Motor neuron (in vitro differentiated cells): ENCODE results near the gene SLC24A4. TPM values are rescaled to one million over a fixed set of nuclear protein-coding genes. Genes with fewer than 3 reads are reported as not detected.
"Not testable (repeated sequence)": the region's sequence is repeated elsewhere in the genome, so short reads cannot be mapped to it uniquely, and the experiment has no call there.

Experiments used
- ATAC-seq, 8 experiments: fragments of 200-7000 bp; cut with Tn5 transposase; replicated peaks in 6 of 8; 2 replicates each; pipeline ENCODE4 v1.8.0; 2021; ENCODE audit warnings: mild to moderate bottlenecking in 8 of 8, moderate library complexity in 8 of 8
- H3K27ac ChIP-seq, 2 donors: fragments of 250-450 bp; sonication (Bioruptor Pico); 2 replicates each; pipeline ENCODE4 v1.9.0; 2021; ENCODE audit warnings: antibody characterized with exemption in 2 of 2, mild to moderate bottlenecking in 2 of 2, moderate library complexity in 1 of 2
- H3K4me1 ChIP-seq, 2 donors: fragments of 250-450 bp; sonication (Bioruptor Pico); replicated peaks in 1 of 2; 2 replicates each; pipeline ENCODE4 v1.6.1; 2021; ENCODE audit warnings: antibody characterized with exemption in 2 of 2, mild to moderate bottlenecking in 2 of 2, moderate library complexity in 1 of 2
- H3K4me3 ChIP-seq, 5 donors: fragments of 250-450 bp; sonication (Bioruptor Pico); 2 replicates each; pipeline ENCODE4 v1.9.0; 2021; ENCODE audit warnings: antibody characterized with exemption in 5 of 5, mild to moderate bottlenecking in 5 of 5, moderate library complexity in 4 of 5
- WGBS, 10 experiments: fragments of 450-650 bp; shearing (Covaris generic); methylation state at CpG; one replicate each; pipeline ENCODE4 v1.0.0; 2022; 5-methylcytosine and 5-hydroxymethylcytosine counted together
- in situ Hi-C, 9 experiments: fragments of 400-800 bp; cut with MboI; loops; one replicate each; pipeline ENCODE4 v1.15.0; 2021; ENCODE audit warnings: low sequenced_read_pairs in 9 of 9, low pct_unique_long_range_greater_than_20kb in 2 of 9; ENCODE audit not compliant: unreplicated experiment in 9 of 9
- total RNA-seq, 8 experiments: library from RNA; unstranded; fragments of 300-600 nt; gene quantifications; 2 replicates each; pipeline versions ENCODE4 v1.2.3 to v1.2.4, GENCODE V29; 2022

Gene SLC24A4
- total RNA-seq, 8 experiments from 2014 or later = under 0.01 to 0.66 (median 0.20) TPM; not detected in 1

GRCh38 chr14:92524602-92525185, 201.7 kb downstream of the SLC24A4 start:
- WGBS, 10 experiments = 80 to 100% (median 90%) methylated on average over 1 to 4 of the region's 10 CpGs; no CpG with 5 or more reads in 7 of the 10 experiments
- no peak overlapping the region for H3K27ac ChIP-seq
- peaks cover 0 to 2% of the 10 kb centered on the region in 2 donors for H3K4me1 ChIP-seq
- in situ Hi-C loops = no loop called here
- no peak overlapping the region for H3K4me3 ChIP-seq
- ATAC-seq = no peak

- in situ Hi-C loops = no loop called here
- Histone ChIP-seq H3K27ac (no peak overlapping the region), H3K4me3 (no peak overlapping the region), H3K4me1 (peaks cover 2% of the 10 kb centered on the region in 2 donors)
- 80 to 100% (median 89%) methylated on average over 1 to 4 of the region's 12 CpGs; no CpG with 5 or more reads in 4 of the 10 experiments for WGBS, 10 experiments
- ATAC-seq = no peak
Measured at GRCh38 chr14:92525322-92526095, 202.5 kb downstream of the SLC24A4 start.

- in situ Hi-C loops = no loop called here
- peaks cover 0 to 2% of the 10 kb centered on the region in 2 donors for H3K4me1 ChIP-seq
- H3K4me3 ChIP-seq = no peak overlapping the region
- 40 to 100% (median 87%) methylated on average over 1 to 8 of the region's 14 CpGs; no CpG with 5 or more reads in 2 of the 10 experiments for WGBS, 10 experiments
- peak in 1 of 8 experiments; percentile 73 for ATAC-seq
- H3K27ac ChIP-seq = no peak overlapping the region
Measured at GRCh38 chr14:92527721-92528120, 204.8 kb downstream of the SLC24A4 start.

GRCh38 chr14:92528486-92529100, 205.6 kb downstream of the SLC24A4 start:
- H3K4me3 ChIP-seq = no peak overlapping the region
- in situ Hi-C loops = no loop called here
- no peak for ATAC-seq

GRCh38 chr14:92529903-92530302, 206.9 kb downstream of the SLC24A4 start:
- peak in 4 of 8 experiments; percentile 30 to 90 (median 76) for ATAC-seq
- WGBS, 10 experiments = 20 to 86% (median 70%) methylated on average over 1 to 4 of the region's 4 CpGs; no CpG with 5 or more reads in 2 of the 10 experiments
- Histone ChIP-seq H3K4me1 (peaks cover 2% of the 10 kb centered on the region in 2 donors), H3K27ac (no peak overlapping the region), H3K4me3 (no peak overlapping the region)
- in situ Hi-C loops = no loop called here

More at GRCh38 chr14:92528486-92529100, 205.6 kb downstream of the SLC24A4 start:
- Histone ChIP-seq H3K27ac (no peak overlapping the region), H3K4me1 (peaks cover 0 to 2% of the 10 kb centered on the region in 2 donors)
- WGBS, 10 experiments = 58 to 100% (median 96%) methylated on average over 1 to 6 of the region's 14 CpGs; no CpG with 5 or more reads in 4 of the 10 experiments

- H3K4me3 ChIP-seq = no peak overlapping the region
- in situ Hi-C loops = no loop called here
- peaks cover 2 to 4% of the 10 kb centered on the region in 2 donors for H3K4me1 ChIP-seq
- no peak for ATAC-seq
- 87 to 100% (median 93%) methylated on average over 1 to 3 of the region's 16 CpGs; no CpG with 5 or more reads in 1 of the 10 experiments for WGBS, 10 experiments
- H3K27ac ChIP-seq = no peak overlapping the region
Measured at GRCh38 chr14:92531106-92531873, 208.3 kb downstream of the SLC24A4 start.

- 47 to 100% (median 66%) methylated on average over 1 to 4 of the region's 10 CpGs; no CpG with 5 or more reads in 2 of the 10 experiments for WGBS, 10 experiments
- ATAC-seq = peak in 3 of 8 experiments; percentile 61 to 85 (median 65)
- in situ Hi-C loops = no loop called here
- no peak overlapping the region for H3K4me3 ChIP-seq
- H3K27ac ChIP-seq = no peak overlapping the region
- peaks cover 2 to 4% of the 10 kb centered on the region in 2 donors for H3K4me1 ChIP-seq
Measured at GRCh38 chr14:92532490-92533163, 209.7 kb downstream of the SLC24A4 start.

GRCh38 chr14:92534932-92535643, 212.1 kb downstream of the SLC24A4 start:
- WGBS, 10 experiments = 63 to 96% (median 81%) methylated on average over 3 to 14 of the region's 17 CpGs
- in situ Hi-C loops = no loop called here
- no peak overlapping the region for H3K4me3 ChIP-seq
- no peak overlapping the region for H3K27ac ChIP-seq
- peaks cover 4 to 11% of the 10 kb centered on the region in 2 donors for H3K4me1 ChIP-seq
- peak in 5 of 8 experiments; percentile 12 to 61 (median 48) for ATAC-seq

- WGBS, 10 experiments = 0 to 100% (median 87%) methylated on average over 2 to 8 of the region's 8 CpGs; no CpG with 5 or more reads in 5 of the 10 experiments
- H3K4me3 ChIP-seq, ATAC-seq, in situ Hi-C loops, H3K27ac ChIP-seq: not testable (repeated sequence)
- peaks cover 3 to 11% of the 10 kb centered on the region in 2 donors for H3K4me1 ChIP-seq
Measured at GRCh38 chr14:92536231-92536630, 213.3 kb downstream of the SLC24A4 start.

GRCh38 chr14:92538412-92538985, 215.5 kb downstream of the SLC24A4 start:
- Histone ChIP-seq H3K4me1 (peaks cover 3 to 14% of the 10 kb centered on the region in 2 donors), H3K4me3 (no peak overlapping the region), H3K27ac (no peak overlapping the region)
- in situ Hi-C loops = no loop called here
- peak in 5 of 8 experiments; percentile 40 to 77 (median 53) for ATAC-seq
- 0 to 100% (median 63%) methylated on average over 1 to 5 of the region's 6 CpGs; no CpG with 5 or more reads in 1 of the 10 experiments for WGBS, 10 experiments

- no peak overlapping the region for H3K27ac ChIP-seq
- 13 to 100% (median 83%) methylated on average over 1 to 3 of the region's 3 CpGs; no CpG with 5 or more reads in 5 of the 10 experiments for WGBS, 10 experiments
Measured at GRCh38 chr14:92539419-92539818, 216.5 kb downstream of the SLC24A4 start.

More at GRCh38 chr14:92539419-92539818, 216.5 kb downstream of the SLC24A4 start:
- H3K4me3 ChIP-seq = no peak overlapping the region
- peaks cover 3 to 14% of the 10 kb centered on the region in 2 donors for H3K4me1 ChIP-seq
- ATAC-seq = no peak
- in situ Hi-C loops = no loop called here
